SKM-1 treated with dmso at 0.1 percent for 144 hours (cell line): ENCODE results near the gene SMARCA2.

Source experiments
- DNase-seq: peaks from one replicate; lab custom pipeline; 2025; ENCODE audit not compliant: unreplicated experiment; lab: John Stamatoyannopoulos, UW

Gene SMARCA2

DNA sequence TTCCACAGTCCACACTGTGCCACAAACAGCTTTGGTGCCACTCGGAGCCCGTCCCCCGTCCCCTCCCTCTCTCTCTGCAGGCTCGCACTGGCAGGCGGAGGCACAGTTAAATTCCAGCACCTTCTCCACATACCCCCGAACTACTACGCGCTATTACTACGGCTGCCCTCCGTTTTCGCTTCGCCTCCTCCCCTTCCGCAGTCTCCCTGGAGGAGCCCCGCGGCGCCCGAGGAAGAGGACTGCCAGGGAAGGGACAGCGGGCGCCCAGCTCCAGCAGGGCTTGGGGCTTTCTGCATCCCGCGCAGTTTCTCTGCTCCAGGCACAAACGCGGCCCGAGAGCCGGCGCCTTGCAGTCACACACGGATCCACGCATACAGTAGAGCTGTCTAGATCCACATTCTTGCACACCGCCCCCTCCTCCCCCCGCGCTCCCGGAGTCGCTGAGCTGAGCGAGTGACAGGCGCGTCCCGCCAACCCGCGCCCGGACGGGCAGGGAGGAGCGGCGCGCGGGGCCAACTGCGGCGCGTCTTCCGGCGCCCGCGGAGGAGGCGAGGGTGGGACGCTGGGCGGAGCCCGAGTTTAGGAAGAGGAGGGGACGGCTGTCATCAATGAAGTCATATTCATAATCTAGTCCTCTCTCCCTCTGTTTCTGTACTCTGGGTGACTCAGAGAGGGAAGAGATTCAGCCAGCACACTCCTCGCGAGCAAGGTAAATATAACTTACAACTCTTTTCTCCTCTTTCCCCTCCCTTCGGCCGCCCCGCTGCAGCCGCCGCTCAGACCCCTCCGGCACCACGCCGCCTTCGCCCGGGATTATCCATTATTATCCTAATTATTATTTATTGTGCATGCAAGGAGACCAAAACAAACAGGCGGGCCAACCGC is at the start of gene SMARCA2:
Gene SMARCA2, plus strand, starts transcription at position 652 of the 885 bp plus-strand sequence. CDS start 13,676 bp downstream, outside the sequence.
- peak; percentile 97 for DNase-seq

DNA sequence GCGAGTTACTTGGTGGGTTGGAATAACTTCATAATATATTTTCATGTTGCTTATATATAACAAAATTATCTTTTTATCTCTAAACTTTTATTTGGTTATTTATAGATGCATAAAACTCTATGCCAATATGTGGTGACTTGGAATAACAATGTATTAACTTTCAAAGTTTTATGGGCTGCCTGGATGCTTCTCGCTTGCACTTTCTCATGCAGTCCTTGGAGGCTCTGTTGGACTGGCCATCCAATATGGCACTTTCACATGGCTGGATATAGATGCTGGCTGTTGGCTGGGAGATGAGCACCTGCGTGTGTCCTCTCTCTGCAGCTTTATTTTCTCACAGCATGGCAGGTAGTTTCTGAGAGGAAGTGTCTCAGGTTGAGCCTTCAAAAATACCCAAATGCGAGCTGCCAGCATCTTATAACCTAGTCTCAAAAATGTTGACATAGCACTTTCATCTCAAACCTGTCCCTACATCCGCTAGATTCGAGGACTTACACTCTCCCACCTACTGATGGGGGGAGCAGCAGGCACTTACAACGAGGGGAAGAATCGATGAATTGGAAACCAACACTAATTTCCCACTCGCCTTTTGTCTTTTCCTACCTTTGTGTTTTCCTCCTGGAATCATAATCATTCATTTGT is 48.3 kb upstream of the SMARCA2 start:
- DNase-seq, result no peak

- DNase-seq, result no peak
Observed at GRCh38 chr9:1969160-1969559, 46.0 kb upstream of the SMARCA2 start.

DNA sequence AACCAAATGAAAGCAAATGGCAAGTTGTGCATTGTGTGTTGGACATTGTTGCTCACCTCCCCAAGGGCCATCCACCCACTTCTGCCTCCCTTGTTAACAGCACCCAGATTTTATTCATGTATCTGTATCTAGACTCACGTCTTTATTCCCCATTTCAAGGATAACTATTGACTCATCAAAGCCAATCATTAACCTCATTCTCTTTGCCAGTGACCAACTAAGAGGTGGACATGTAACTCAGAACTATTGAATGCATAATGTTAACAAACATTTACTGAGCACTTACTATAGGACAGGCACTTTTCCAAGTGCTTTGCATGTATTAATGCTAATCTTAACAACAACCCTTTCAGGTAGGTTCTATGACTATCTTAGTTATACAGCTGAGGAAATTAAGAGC is 45.2 kb upstream of the SMARCA2 start:
- no peak for DNase-seq

GRCh38 chr9:1972672-1973071 is 42.5 kb upstream of the SMARCA2 start:
- no peak for DNase-seq

GRCh38 chr9:1977026-1977425 is 38.1 kb upstream of the SMARCA2 start:
- no peak for DNase-seq

DNA sequence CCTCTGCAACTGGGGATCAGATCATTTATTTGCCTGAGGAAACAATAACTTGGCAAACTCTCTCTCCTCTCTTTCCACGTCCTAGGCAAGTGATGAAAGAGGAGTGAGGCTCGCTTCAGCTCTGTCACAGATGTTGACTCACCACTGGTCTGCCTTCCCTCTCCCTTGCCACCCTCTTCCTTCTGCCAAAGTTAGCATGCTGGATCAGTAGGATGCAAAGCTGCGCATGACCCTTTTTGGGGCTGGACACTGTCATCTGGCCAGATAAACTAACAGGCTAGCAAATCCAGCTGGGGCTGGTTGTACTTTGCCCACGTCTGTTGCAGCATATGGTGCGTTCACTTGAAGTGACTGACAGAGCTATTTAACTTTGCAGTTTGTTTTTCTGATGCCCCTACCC is 36.2 kb upstream of the SMARCA2 start:
- DNase-seq, result no peak

DNA sequence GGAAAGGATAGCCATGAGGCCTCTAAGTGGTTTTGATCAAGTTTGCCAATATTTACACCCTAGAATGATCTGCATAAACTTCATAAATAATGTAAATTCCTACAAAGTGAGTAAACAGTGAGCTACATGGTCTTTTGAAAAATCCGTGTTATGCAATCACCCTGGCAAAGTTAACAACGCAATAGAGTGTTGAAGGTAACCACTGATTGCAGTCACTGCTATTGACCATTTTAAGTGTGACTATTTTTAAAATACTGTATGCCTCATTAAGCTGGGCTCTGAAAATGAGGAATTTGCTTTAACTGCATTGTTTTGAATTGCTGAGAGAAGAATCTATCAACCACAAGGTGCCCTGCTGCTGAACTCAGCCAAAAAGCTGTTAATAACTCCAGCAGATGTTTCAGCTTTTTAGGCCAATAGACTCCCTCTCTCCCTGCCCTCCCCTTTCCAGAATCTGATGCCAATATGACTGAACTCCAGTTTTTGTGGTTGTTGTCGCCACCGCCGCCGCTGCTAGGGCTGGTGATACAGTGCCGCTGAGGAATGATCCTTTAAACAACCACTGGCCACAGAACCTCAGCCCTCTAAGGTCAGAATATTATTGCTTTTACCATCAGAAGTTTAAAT is 35.3 kb upstream of the SMARCA2 start:
- DNase-seq, result peak; percentile 52

- no peak for DNase-seq
Observed at GRCh38 chr9:1980387-1980786, 34.8 kb upstream of the SMARCA2 start.

DNA sequence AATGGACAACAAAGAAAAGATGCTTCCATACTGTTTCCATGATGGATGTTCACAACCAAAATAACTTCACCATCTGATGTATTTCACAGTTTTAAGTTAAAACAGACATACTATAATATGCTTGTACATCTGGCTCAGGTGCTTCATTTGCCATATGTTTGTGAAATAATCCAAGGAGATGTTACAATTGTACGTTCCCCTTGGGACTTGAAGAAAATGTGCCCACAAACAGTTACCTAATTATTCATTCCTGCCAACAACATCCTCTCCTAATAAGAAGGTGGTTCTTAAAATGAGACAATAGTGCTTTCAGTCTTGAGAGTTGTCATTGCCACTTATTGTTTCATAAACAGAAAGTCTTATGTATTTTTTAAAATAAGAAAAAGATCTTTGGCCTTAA is 33.1 kb upstream of the SMARCA2 start:
- DNase-seq, result no peak

- DNase-seq, result no peak
Observed at GRCh38 chr9:1986341-1986740, 28.8 kb upstream of the SMARCA2 start.

DNA sequence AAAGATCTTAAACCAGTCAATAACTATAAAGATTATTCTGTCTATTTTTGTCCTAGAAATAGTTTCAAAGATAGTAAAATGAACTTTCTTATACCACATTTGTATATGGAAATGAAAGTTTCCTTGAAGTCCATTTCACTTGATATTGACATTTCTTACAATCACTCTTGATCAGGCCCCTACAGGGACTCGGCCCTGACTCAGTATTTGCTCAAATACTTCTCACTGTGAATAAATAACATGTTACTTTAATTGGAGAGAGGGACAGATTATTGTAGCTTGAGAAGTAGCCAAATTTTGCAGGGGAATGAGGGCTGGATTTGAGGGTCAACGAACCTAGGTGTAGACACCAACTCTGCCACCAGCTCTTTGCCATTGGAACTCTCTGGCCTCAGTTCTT is 25.6 kb upstream of the SMARCA2 start:
- no peak for DNase-seq

GRCh38 chr9:1994180-1994579 is 21.0 kb upstream of the SMARCA2 start:
- no peak for DNase-seq

DNA sequence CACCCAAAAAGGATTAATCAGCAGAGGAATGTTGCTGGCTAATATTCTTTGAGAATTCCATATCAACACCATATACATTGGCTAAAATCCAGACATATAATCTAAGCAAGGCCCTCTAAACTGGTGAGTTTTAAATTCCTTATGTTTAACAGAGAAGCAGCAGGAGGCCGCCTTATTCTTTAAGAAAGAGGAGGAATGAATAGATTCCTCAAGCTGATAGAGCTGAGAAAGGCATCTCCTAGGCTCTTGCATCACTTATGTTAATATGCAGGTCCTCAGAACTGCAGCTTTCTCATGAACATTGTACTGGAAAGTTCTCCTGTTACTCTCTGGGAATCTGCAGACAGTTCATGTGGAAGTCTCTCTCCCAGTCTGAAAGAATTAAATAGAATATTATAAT is 20.1 kb upstream of the SMARCA2 start:
- DNase-seq, result no peak

GRCh38 chr9:1996156-1996555 is 19.0 kb upstream of the SMARCA2 start:
- no peak for DNase-seq

- no peak for DNase-seq
Observed at GRCh38 chr9:1997646-1998045, 17.5 kb upstream of the SMARCA2 start.

GRCh38 chr9:1998111-1998510 is 17.0 kb upstream of the SMARCA2 start:
- no peak for DNase-seq

DNA sequence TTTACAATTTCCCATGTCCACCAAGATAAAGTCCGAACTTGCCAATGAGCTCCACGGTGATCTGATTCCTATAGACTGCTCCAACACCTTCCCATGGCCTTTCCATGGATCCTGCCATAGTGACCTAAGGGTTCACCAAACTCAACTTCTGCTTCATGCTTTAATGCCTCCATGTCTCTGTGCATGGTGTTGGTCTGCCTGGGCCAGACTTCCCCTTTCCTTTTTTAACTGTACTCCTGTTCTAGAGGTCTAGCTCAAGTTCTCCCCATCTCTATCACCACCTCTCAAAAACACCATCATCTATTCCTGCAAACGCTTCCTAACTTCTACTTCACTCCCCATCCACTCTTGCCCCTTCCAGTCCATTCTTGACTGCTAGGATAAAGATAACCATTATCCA is 14.8 kb upstream of the SMARCA2 start:
- peak; percentile 5 for DNase-seq

DNA sequence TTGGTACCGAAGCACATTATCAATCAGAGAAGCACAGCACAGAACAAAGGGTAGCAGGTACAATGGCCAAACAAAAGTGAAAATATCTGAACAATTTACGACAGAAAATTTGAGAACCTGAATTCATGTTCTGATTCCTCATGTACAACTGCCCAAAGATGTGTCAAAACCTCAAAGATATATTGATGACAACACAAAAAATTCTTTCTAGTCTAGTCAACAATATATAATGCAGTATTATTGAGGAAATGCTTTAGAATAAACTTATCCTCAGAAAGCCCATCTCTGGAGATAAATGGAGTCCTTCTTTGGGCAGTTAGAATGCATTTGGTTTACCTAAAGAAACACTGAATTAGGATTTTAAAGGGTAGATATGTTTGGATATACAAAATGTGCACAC is 6.8 kb upstream of the SMARCA2 start:
- no peak for DNase-seq

- DNase-seq, result no peak
Observed at GRCh38 chr9:2012347-2012746, 2.8 kb upstream of the SMARCA2 start.

- DNase-seq, result no peak
Observed at GRCh38 chr9:2013743-2014475, 1.2 kb upstream of the SMARCA2 start.
